HEK293 (cell line): ENCODE results near the gene CENPX.

ENCODE experiments used
- CTCF ChIP-seq: fragments of 450-650 bp; formaldehyde crosslinking; IDR thresholded peaks from 2 replicates; pipeline ENCODE4 v1.5.1; 2016; ENCODE audit warnings: missing biosample characterization, missing genetic modification characterization
- GLIS2 ChIP-seq: fragments of 450-650 bp; formaldehyde crosslinking; IDR thresholded peaks from 2 replicates; pipeline ENCODE4 v1.5.1; 2016; ENCODE audit warnings: missing biosample characterization, missing genetic modification characterization
- KLF1 ChIP-seq: fragments of 450-650 bp; formaldehyde crosslinking; IDR thresholded peaks from 2 replicates; pipeline ENCODE4 v1.5.1; 2016; ENCODE audit warnings: missing biosample characterization, missing genetic modification characterization
- MZF1 ChIP-seq: fragments of 450-650 bp; formaldehyde crosslinking; IDR thresholded peaks from 2 replicates; pipeline ENCODE4 v1.5.1; 2017; ENCODE audit warnings: missing biosample characterization, missing genetic modification characterization, borderline replicate concordance
- RBAK ChIP-seq: fragments of 450-650 bp; formaldehyde crosslinking; IDR thresholded peaks from 2 replicates; pipeline ENCODE4 v1.5.1; 2016; ENCODE audit warnings: missing biosample characterization, missing genetic modification characterization
- SP2 ChIP-seq: fragments of 450-650 bp; formaldehyde crosslinking; IDR thresholded peaks from 2 replicates; pipeline ENCODE4 v1.5.1; 2016; ENCODE audit warnings: missing biosample characterization, missing genetic modification characterization
- ZBTB10 ChIP-seq: fragments of 450-650 bp; formaldehyde crosslinking; IDR thresholded peaks from 2 replicates; pipeline ENCODE4 v1.5.1; 2016; ENCODE audit warnings: missing biosample characterization, missing genetic modification characterization
- ZBTB26 ChIP-seq: fragments of 450-650 bp; formaldehyde crosslinking; optimal IDR thresholded peaks from 2 replicates; pipeline ENCODE3; 2016; ENCODE audit warnings: missing biosample characterization, mild to moderate bottlenecking, missing genetic modification characterization
- ZNF18 ChIP-seq: fragments of 450-650 bp; formaldehyde crosslinking; IDR thresholded peaks from 2 replicates; pipeline ENCODE4 v1.5.1; 2016; ENCODE audit warnings: missing biosample characterization, missing genetic modification characterization
- ZNF626 ChIP-seq: fragments of 450-650 bp; sonication (Bioruptor Pico); formaldehyde crosslinking; IDR thresholded peaks from 2 replicates; pipeline ENCODE4 v1.5.1; 2018; ENCODE audit warnings: missing biosample characterization, missing genetic modification characterization, inconsistent platforms
- ZNF768 ChIP-seq: fragments of 450-650 bp; formaldehyde crosslinking; IDR thresholded peaks from 2 replicates; pipeline ENCODE4 v1.5.1; 2018; ENCODE audit warnings: missing biosample characterization, mild to moderate bottlenecking, missing genetic modification characterization
- ZSCAN16 ChIP-seq: fragments of 450-650 bp; formaldehyde crosslinking; IDR thresholded peaks from 2 replicates; pipeline ENCODE4 v1.5.1; 2016; ENCODE audit warnings: missing biosample characterization, missing genetic modification characterization
- TF ChIP-seq, protein P1 (sequence below): fragments of 450-650 bp; formaldehyde crosslinking; IDR thresholded peaks from 2 replicates; pipeline ENCODE4 v1.5.1; 2016; ENCODE audit warnings: missing biosample characterization, missing genetic modification characterization
- TF ChIP-seq, protein P2 (sequence below): fragments of 450-650 bp; formaldehyde crosslinking; IDR thresholded peaks from 2 replicates; pipeline ENCODE4 v1.5.1; 2017; ENCODE audit warnings: missing biosample characterization, missing genetic modification characterization

GRCh38 chr17:82041144-82041814 lies 18.6 kb upstream of the CENPX start:
- TF ChIP-seq CTCF (tag by site-specific recombination) (no peak), ZBTB26 (tag by site-specific recombination) (no peak), ZBTB10 (tag by site-specific recombination) (no peak), ZSCAN16 (no peak), MZF1 (tag by site-specific recombination) (no peak), KLF1 (tag by site-specific recombination) (no peak), GLIS2 (tag by site-specific recombination) (no peak), ZNF18 (tag by site-specific recombination) (no peak), SP2 (tag by site-specific recombination) (no peak), ZNF768 (tag by site-specific recombination) (no peak), RBAK (tag by site-specific recombination) (no peak), ZNF626 (tag by site-specific recombination) (no peak)
- TF ChIP-seq, protein P1, sequence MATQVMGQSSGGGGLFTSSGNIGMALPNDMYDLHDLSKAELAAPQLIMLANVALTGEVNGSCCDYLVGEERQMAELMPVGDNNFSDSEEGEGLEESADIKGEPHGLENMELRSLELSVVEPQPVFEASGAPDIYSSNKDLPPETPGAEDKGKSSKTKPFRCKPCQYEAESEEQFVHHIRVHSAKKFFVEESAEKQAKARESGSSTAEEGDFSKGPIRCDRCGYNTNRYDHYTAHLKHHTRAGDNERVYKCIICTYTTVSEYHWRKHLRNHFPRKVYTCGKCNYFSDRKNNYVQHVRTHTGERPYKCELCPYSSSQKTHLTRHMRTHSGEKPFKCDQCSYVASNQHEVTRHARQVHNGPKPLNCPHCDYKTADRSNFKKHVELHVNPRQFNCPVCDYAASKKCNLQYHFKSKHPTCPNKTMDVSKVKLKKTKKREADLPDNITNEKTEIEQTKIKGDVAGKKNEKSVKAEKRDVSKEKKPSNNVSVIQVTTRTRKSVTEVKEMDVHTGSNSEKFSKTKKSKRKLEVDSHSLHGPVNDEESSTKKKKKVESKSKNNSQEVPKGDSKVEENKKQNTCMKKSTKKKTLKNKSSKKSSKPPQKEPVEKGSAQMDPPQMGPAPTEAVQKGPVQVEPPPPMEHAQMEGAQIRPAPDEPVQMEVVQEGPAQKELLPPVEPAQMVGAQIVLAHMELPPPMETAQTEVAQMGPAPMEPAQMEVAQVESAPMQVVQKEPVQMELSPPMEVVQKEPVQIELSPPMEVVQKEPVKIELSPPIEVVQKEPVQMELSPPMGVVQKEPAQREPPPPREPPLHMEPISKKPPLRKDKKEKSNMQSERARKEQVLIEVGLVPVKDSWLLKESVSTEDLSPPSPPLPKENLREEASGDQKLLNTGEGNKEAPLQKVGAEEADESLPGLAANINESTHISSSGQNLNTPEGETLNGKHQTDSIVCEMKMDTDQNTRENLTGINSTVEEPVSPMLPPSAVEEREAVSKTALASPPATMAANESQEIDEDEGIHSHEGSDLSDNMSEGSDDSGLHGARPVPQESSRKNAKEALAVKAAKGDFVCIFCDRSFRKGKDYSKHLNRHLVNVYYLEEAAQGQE (tag by site-specific recombination), result no peak
- TF ChIP-seq, protein P2, sequence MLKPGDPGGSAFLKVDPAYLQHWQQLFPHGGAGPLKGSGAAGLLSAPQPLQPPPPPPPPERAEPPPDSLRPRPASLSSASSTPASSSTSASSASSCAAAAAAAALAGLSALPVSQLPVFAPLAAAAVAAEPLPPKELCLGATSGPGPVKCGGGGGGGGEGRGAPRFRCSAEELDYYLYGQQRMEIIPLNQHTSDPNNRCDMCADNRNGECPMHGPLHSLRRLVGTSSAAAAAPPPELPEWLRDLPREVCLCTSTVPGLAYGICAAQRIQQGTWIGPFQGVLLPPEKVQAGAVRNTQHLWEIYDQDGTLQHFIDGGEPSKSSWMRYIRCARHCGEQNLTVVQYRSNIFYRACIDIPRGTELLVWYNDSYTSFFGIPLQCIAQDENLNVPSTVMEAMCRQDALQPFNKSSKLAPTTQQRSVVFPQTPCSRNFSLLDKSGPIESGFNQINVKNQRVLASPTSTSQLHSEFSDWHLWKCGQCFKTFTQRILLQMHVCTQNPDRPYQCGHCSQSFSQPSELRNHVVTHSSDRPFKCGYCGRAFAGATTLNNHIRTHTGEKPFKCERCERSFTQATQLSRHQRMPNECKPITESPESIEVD (tag by site-specific recombination), result no peak
